NCI-H2107 treated with DMSO at 0.1 percent for 48 hours (cell line): ENCODE data around the gene CNDP2.
A peak's percentile ranks its signal among the peaks of the same experiment; 100 is the strongest.
"Not testable (repeated sequence)": the region's sequence is repeated elsewhere in the genome, so short reads cannot be mapped to it uniquely, and the experiment has no call there.

ENCODE experiments used
- DNase-seq: peaks from one replicate; lab custom pipeline; 2025; ENCODE audit not compliant: unreplicated experiment; lab: John Stamatoyannopoulos, UW

Gene CNDP2

GRCh38 chr18:74516271-74517235, 20.4 kb downstream of the CNDP2 start:
- no peak for DNase-seq

GRCh38 chr18:74517236-74517630, 21.1 kb downstream of the CNDP2 start:
- no peak for DNase-seq

- no peak for DNase-seq
These were observed 22.5 kb downstream of the CNDP2 start for GRCh38 chr18:74518456-74519295.

- DNase-seq: no peak
These were observed 23.3 kb downstream of the CNDP2 start for GRCh38 chr18:74519320-74520095.

DNA sequence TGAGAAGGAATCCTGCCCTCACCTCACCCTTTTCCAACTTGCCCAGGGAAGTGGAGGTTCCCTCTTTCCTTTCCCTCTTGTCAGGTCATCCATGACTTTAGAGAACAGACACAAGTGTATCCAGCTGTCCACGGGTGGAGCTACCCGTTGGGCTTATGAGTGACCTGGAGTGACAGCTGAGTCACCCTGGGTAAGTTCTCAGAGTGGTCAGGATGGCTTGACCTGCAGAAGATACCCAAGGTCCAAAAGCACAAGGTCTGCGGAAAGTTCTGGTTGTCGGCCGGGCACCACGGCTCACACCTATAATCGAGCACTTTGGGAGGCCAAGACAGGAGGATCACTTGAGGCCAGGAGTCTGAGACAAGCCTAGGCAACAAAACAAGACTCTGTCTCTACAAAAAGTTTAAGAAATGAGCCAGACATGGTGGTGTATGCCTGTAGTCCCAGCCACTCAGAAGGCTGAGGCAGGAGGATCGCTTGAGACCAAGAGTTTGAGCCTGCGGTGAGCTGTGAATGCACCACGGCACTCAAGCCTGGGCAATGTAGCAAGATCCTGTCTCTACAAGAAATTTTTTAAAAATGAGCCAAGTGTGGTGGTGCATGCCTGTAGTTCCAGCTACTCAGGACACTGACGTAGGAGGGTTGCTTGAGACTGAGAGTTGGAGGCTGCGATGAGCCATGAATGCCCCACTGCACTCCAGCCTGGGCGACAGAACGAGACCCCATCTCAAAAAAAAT, 24.1 kb downstream of the CNDP2 start:
- DNase-seq: no peak

DNA sequence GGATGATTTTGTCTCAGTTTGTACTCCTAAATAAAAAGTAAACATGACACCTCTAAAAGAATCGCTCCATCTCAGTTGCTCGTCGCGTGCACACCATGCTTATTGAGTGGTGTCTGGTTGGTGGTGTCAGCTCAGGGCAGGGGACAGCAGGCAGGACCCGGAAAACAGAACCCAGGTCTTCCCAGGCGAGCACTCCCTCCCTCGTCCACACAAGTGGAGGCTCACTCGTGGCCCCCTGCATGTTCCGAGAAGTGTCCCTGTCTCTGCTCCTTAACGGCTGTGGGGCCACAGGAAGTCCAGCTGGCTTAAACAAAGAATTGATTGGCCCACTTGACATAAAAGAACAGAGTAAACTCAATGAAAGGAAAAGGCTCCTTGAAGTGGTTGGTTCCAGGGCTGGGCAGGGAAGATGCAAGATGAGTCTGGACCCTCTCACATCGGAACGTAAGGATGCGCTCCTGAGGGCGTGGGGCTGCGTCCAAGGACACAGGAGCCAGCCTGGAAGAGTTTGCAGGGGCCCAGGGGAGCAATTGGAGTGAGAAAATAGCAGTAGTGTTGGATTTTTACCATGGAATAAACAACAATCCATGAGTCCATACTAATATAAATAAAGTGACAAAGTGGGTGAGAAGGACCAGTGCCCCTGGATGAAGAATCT, 25.0 kb downstream of the CNDP2 start:
- DNase-seq: no peak

DNA sequence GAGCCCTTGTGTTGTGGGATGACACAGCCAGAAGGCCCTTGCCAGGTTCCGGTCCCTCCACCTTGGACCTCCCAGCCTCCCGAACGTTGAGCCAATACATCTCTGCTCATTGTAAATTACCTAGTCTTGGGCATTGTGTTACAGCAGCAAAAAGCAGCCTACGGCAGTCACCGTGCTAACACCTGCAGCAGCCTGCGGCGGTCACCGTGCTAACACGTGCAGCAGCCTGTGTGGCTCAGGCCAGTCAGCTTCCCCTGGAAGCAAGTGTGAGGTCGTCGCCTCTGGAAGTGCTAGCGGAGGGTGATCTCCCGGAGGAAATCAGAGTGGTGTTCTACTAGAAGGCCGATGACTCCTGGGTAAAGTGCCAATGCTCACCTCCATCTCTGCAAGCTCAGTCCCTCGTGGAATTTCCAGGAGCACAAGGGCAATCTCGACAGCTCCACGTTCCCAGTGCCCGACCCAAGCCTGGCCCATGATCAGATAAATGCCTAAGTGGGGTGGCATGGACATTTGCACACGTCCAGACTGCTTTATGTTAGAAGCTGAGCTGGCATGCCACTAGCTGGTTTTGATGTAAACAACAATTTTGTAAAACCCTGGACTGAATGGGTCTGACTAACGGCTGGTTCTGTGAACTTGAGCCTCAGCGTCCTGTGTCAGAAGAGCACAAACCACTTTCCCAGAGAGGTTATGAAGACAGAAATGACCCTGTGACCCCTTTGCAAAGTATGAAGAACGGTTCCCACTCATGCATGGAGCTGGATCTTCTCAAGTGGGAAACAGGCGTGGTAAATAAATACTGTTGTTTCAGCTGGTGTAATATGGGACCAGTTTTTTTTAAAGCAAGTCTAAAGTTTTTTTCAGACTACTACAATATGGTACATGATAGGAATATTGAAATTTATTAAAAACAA, 26.7 kb downstream of the CNDP2 start:
- DNase-seq: peak; percentile 41

- DNase-seq: peak; percentile 93
These were observed 27.9 kb downstream of the CNDP2 start for GRCh38 chr18:74524097-74524496.

- DNase-seq: not testable (repeated sequence)
These were observed 28.8 kb downstream of the CNDP2 start for GRCh38 chr18:74524915-74525314.

GRCh38 chr18:74525741-74526140, 29.6 kb downstream of the CNDP2 start:
- DNase-seq: no peak

DNA sequence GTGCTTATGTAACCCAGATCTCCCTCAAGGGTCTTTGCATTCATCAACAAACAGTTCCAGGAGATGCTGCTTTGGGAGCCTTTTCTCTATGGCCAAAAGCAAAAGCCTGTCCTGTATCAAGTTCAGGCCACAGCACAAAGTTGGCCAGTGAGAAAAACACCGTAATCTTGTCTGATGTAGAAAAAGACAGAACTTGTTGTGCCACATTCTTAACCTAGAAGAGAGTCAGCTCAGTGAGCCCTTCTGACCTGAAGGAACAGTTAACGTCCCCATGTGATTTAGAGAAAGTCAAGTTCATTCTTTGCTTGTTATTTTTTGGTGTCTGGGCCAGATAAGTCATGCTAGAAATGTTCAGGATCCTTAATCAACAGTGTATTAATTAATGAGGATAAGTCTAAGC, 30.3 kb downstream of the CNDP2 start:
- no peak for DNase-seq

GRCh38 chr18:74528478-74528877, 32.3 kb downstream of the CNDP2 start:
- no peak for DNase-seq

- no peak for DNase-seq
These were observed 32.8 kb downstream of the CNDP2 start for GRCh38 chr18:74528913-74529312.

GRCh38 chr18:74529378-74529777, 33.2 kb downstream of the CNDP2 start:
- no peak for DNase-seq

DNA sequence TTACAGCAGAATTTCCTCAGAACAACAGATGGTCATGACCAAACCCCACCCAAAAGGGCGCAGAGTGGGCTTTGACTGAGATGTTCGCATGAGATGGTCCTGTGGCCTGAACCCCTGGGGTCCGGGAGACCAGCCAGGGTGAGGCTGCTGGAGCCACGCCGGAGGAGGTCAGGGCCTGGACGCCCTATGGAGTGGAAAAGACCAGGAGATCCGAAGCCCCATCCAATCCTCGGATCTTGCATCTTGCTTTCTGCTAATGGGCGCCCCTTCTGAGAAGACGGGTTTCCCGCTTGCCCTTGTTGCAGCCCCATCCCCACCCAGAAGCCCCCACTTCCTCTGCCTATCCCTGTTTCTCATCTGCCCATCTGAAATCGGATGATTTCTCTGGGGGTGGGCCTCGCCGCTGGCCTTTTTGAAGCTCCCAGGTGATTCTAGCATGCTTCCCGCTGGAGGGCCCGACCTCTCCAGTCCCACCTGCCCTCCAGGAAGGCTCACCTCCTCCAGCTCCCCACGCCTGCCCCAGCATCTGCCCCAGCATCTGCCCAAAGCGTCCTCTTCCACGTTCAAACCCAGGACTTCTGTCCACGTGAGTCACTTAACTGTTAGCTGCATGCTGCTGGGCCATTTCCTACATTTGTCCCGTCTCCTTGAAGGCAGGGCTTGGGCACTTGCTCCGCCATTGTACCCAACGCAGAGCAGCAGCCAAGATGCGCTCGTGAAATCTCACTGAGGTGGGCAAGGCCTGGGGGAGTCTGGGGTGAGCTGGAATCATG, 33.8 kb downstream of the CNDP2 start:
- DNase-seq: no peak

DNA sequence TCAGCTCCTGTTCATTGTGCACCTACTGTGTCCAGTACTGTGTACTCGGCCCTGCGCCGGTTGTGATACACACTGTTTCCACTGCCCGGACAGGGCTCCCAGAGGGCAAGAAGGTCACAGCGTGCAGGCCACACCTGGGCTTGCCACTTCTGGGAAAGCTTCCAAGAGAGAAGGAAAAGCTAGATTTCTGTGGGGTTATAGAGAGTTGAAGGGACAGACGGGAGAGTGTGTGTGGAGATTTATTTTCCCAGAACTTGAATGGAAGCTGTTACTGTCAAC, 34.4 kb downstream of the CNDP2 start:
- DNase-seq: no peak

DNA sequence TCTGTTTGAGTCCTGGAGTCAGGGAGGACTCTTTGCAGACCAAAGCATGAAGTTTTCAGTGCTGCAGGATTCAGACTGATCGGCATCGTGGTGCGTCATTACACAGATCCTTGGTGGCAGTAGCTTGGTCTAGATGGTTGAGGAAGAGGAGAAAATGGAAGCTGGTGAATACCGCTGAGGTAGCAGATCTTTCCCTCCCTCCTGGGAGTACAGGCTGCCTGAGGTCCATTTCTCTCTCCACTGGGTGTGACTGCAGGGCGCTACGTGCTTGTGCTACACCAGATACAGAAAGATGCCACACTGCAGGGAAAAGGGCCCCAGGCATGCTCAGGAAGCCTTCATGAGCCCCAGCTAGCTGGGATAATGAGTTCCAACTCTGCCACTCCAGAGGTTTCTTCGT, 34.9 kb downstream of the CNDP2 start:
- no peak for DNase-seq

GRCh38 chr18:74532511-74533025, 36.4 kb downstream of the CNDP2 start:
- no peak for DNase-seq
